Transverse colon (tissue), 4 donors: Measurements from ENCODE around the gene YJEFN3.

ENCODE experiments used
- EP300 ChIP-seq: sonication (generic); formaldehyde crosslinking; IDR thresholded peaks from one replicate; pipeline ENCODE4 v1.6.1; 2017; ENCODE audit warnings: antibody characterized with exemption, low read depth
- POLR2A ChIP-seq: fragments of 450-650 bp; IDR thresholded peaks from one replicate; pipeline ENCODE4 v1.6.1; 2016; ENCODE audit warnings: antibody characterized with exemption, mild to moderate bottlenecking, moderate library complexity
- POLR2AphosphoS5 ChIP-seq, 3 donors: sonication (generic); formaldehyde crosslinking; IDR thresholded peaks; one replicate each; pipeline ENCODE4 v1.6.1; 2016; ENCODE audit warnings: antibody characterized with exemption in 3 of 3
- TF ChIP-seq, protein P1 (sequence below), 5 experiments: fragments of 200-600 bp in 3 of 5; fragments of 450-650 bp in 2 of 5; sonication (generic) in 3 of 5; IDR thresholded peaks; 1 replicate in 2 of 5; 2 replicates in 3 of 5; pipeline ENCODE4 v1.5.1; 2016 to 2017; ENCODE audit warnings: antibody characterized with exemption in 5 of 5, inconsistent platforms in 3 of 5, mild to moderate bottlenecking in 2 of 5, moderate library complexity in 1 of 5

DNA sequence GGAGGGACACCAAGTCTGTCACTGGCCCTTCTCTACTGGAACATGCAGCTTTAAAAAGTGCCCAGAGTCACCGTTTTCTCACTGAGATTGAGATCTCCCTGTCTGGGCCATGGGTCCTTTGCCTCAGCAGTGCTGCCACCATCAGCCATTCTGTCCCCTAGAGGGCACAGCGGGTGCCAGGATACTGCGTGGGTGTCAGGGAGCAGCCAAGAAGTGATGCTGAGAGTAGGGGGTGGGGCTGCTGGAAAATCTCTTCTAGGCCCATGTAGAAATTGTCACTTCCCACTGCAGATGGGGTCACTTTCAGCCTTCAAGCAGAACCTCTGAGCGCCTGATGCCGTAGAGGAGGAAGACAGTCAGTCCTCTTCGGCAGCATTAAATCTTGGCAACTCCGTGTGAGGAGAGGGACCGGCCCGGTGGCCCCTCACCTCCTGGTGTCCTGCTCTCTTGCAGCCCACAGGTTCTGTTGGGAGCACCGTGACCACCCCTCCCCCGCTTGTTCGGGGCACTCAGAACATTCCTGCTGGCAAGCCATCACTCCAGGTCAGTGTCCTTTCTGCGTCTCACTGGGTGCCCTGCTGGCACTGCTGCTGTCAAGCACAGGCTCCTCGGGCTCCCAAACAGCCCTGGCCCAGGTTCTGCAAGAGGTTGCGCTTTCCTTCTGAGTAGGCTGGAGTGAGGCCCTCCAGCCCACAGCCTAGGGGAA, 34.7 kb upstream of the YJEFN3 start:
- TF ChIP-seq POLR2AphosphoS5 (IDR thresholded peaks at IDR 0.05), result no peak
- TF ChIP-seq, protein P1, sequence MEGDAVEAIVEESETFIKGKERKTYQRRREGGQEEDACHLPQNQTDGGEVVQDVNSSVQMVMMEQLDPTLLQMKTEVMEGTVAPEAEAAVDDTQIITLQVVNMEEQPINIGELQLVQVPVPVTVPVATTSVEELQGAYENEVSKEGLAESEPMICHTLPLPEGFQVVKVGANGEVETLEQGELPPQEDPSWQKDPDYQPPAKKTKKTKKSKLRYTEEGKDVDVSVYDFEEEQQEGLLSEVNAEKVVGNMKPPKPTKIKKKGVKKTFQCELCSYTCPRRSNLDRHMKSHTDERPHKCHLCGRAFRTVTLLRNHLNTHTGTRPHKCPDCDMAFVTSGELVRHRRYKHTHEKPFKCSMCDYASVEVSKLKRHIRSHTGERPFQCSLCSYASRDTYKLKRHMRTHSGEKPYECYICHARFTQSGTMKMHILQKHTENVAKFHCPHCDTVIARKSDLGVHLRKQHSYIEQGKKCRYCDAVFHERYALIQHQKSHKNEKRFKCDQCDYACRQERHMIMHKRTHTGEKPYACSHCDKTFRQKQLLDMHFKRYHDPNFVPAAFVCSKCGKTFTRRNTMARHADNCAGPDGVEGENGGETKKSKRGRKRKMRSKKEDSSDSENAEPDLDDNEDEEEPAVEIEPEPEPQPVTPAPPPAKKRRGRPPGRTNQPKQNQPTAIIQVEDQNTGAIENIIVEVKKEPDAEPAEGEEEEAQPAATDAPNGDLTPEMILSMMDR (IDR thresholded peaks at IDR 0.05), result no peak
- TF ChIP-seq EP300, result no peak
- TF ChIP-seq POLR2A, result no peak
